Measurements from ENCODE around the gene GTF2F2. TPM values are rescaled to one million over a fixed set of nuclear protein-coding genes. Genes with fewer than 3 reads are reported as not detected.

Gene GTF2F2
- total RNA-seq, 1 experiment from 2014 or later = 21.7 TPM

GRCh38 chr13:45191874-45192273, 71.6 kb downstream of the GTF2F2 start:
- intact Hi-C loops (cut with micrococcal nuclease; ENCODE audit: unreplicated experiment) = no loop called here
- no peak overlapping the region for H3K27ac ChIP-seq (ENCODE audit: low read length)

GRCh38 chr13:45194081-45194939, 74.0 kb downstream of the GTF2F2 start:
- Histone ChIP-seq H3K4me1 (ENCODE audit: control insufficient read depth, insufficient read depth, low read length) (peaks cover 2% of the 10 kb centered on the region), H3K9me3 (ENCODE audit: control insufficient read depth, insufficient read depth, low read depth, low read length) (no peaks in the 10 kb centered on the region), H3K27me3 (ENCODE audit: control insufficient read depth, insufficient read depth, low read length) (no peaks in the 10 kb centered on the region), H3K27ac (ENCODE audit: low read length) (no peak overlapping the region), H3K4me3 (ENCODE audit: low read depth in 2 of 2, low read length in 2 of 2) (no peak overlapping the region), H3K36me3 (ENCODE audit: control insufficient read depth, insufficient read depth, low read length) (no peaks in the 10 kb centered on the region)
- no peak for TF ChIP-seq SIN3A (IDR thresholded peaks at IDR 0.05; ENCODE audit: borderline replicate concordance, insufficient read depth, low read depth, low read length)
- TF ChIP-seq TCF7L2 (IDR thresholded peaks at IDR 0.05; ENCODE audit: low read depth, low read length) = no peak
- TF ChIP-seq REST (IDR thresholded peaks at IDR 0.05; ENCODE audit: insufficient read depth in 1 of 2, low read depth in 2 of 2, low read length in 1 of 2) = no peak
- TF ChIP-seq POLR2AphosphoS5 (IDR thresholded peaks at IDR 0.05; ENCODE audit: low read depth, low read length) = no peak
- TF ChIP-seq CTCF (IDR thresholded peaks at IDR 0.05) = peak; percentile 51
- CTCF ChIA-PET = no interaction called here
- in situ Hi-C loops (cut with HindIII; ENCODE audit: low pct_unique_long_range_greater_than_20kb, low sequenced_read_pairs) = no loop called here
- no TSS peak for BruUV-seq (replicated peaks)
- intact Hi-C loops (cut with micrococcal nuclease; ENCODE audit: unreplicated experiment) = no loop called here
- POLR2A ChIA-PET = no interaction called here
- no peak for ATAC-seq
- DNase-seq (ENCODE audit: low read depth, low spot score) = no peak

More at GRCh38 chr13:45191874-45192273, 71.6 kb downstream of the GTF2F2 start:
- POLR2A ChIA-PET = no interaction called here
- Histone ChIP-seq H3K4me3 (ENCODE audit: low read depth in 2 of 2, low read length in 2 of 2) (no peak overlapping the region), H3K36me3 (ENCODE audit: control insufficient read depth, insufficient read depth, low read length) (no peaks in the 10 kb centered on the region), H3K4me1 (ENCODE audit: control insufficient read depth, insufficient read depth, low read length) (peaks cover 2% of the 10 kb centered on the region), H3K27me3 (ENCODE audit: control insufficient read depth, insufficient read depth, low read length) (no peaks in the 10 kb centered on the region), H3K9me3 (ENCODE audit: control insufficient read depth, insufficient read depth, low read depth, low read length) (no peaks in the 10 kb centered on the region)
- CTCF ChIA-PET = no interaction called here
- TF ChIP-seq TCF7L2 (IDR thresholded peaks at IDR 0.05; ENCODE audit: low read depth, low read length) (no peak), POLR2AphosphoS5 (IDR thresholded peaks at IDR 0.05; ENCODE audit: low read depth, low read length) (no peak), CTCF (IDR thresholded peaks at IDR 0.05) (no peak), SIN3A (IDR thresholded peaks at IDR 0.05; ENCODE audit: borderline replicate concordance, insufficient read depth, low read depth, low read length) (no peak), REST (IDR thresholded peaks at IDR 0.05; ENCODE audit: insufficient read depth in 1 of 2, low read depth in 2 of 2, low read length in 1 of 2) (no peak)
- no peak for DNase-seq (ENCODE audit: low read depth, low spot score)
- no peak for ATAC-seq
- in situ Hi-C loops (cut with HindIII; ENCODE audit: low pct_unique_long_range_greater_than_20kb, low sequenced_read_pairs) = no loop called here
- BruUV-seq (replicated peaks) = no TSS peak

All from Panc1 (cell line).